CD4-positive, alpha-beta memory T cell (primary cell): ENCODE results near the gene ANKRD55. TPM values are rescaled to one million over a fixed set of nuclear protein-coding genes. Genes with fewer than 3 reads are reported as not detected.
"Not testable (repeated sequence)": the region's sequence is repeated elsewhere in the genome, so short reads cannot be mapped to it uniquely, and the experiment has no call there.

Source experiments
- CTCF ChIA-PET: fragments of 350-600 bp; sonication (Branson Sonifier 250); formaldehyde crosslinking; loops from one replicate; lab custom pipeline; 2021; ENCODE audit warnings: inconsistent platforms; ENCODE audit not compliant: partially characterized antibody; lab: Charles Lee
- POLR2A ChIA-PET: fragments of 350-600 bp; sonication (Branson Sonifier 250); formaldehyde crosslinking; loops from one replicate; lab custom pipeline; 2021; ENCODE audit not compliant: partially characterized antibody; lab: Charles Lee
- DNase-seq, 5 donors: peaks; one replicate each; pipeline versions ENCODE4 v3.0.0 to v3.0.0-alpha.2; 2020 to 2022; ENCODE audit warnings: mixed read lengths in 1 of 5
- H3K27ac ChIP-seq: one replicate; pipeline ENCODE4 v1.7.0; 2013; ENCODE audit warnings: low read depth, low read length
- H3K27me3 ChIP-seq: 2 replicates; pipeline ENCODE4 v1.7.0; 2013; ENCODE audit warnings: mild to moderate bottlenecking, low read length, moderate library complexity; ENCODE audit not compliant: insufficient read depth
- H3K36me3 ChIP-seq: 2 replicates; pipeline ENCODE4 v1.7.0; 2013; ENCODE audit warnings: mild to moderate bottlenecking, low read length, moderate library complexity; ENCODE audit not compliant: insufficient read depth
- H3K4me1 ChIP-seq: 2 replicates; pipeline ENCODE4 v1.7.0; 2013; ENCODE audit warnings: mild to moderate bottlenecking, low read length, moderate library complexity; ENCODE audit not compliant: insufficient read depth
- H3K4me3 ChIP-seq, 2 donors: one replicate each; pipeline ENCODE4 v1.7.0; 2013; ENCODE audit warnings: low read length in 2 of 2, mild to moderate bottlenecking in 1 of 2
- H3K9me3 ChIP-seq, 2 donors: one replicate each; pipeline ENCODE4 v1.7.0; 2013; ENCODE audit warnings: low read length in 2 of 2, control low read depth in 1 of 2; ENCODE audit not compliant: control insufficient read depth in 1 of 2
- H3K27ac Mint-ChIP-seq, 7 donors: one replicate each; pipeline ENCODE4 v1.8.0; 2020 to 2021; ENCODE audit warnings: mixed read lengths in 7 of 7, mild to moderate bottlenecking in 6 of 7, inconsistent platforms in 3 of 7, moderate library complexity in 3 of 7
- H3K27me3 Mint-ChIP-seq, 2 donors: one replicate each; pipeline ENCODE4 v1.8.0; 2020 to 2021; ENCODE audit warnings: mixed read lengths in 2 of 2
- H3K36me3 Mint-ChIP-seq, 2 donors: one replicate each; pipeline ENCODE4 v1.8.0; 2020 to 2021; ENCODE audit warnings: mixed read lengths in 2 of 2, inconsistent platforms in 1 of 2, mild to moderate bottlenecking in 1 of 2
- H3K4me1 Mint-ChIP-seq, 4 donors: one replicate each; pipeline ENCODE4 v1.8.0; 2020 to 2021; ENCODE audit warnings: mixed read lengths in 4 of 4, mild to moderate bottlenecking in 1 of 4
- H3K4me3 Mint-ChIP-seq, 8 donors: one replicate each; pipeline ENCODE4 v1.8.0; 2020 to 2021; ENCODE audit warnings: mixed read lengths in 8 of 8, mild to moderate bottlenecking in 7 of 8, moderate library complexity in 6 of 8, inconsistent platforms in 3 of 8
- H3K9me3 Mint-ChIP-seq, 8 donors: one replicate each; pipeline ENCODE4 v1.8.0; 2020 to 2021; ENCODE audit warnings: mixed read lengths in 8 of 8, mild to moderate bottlenecking in 5 of 8, inconsistent platforms in 3 of 8, moderate library complexity in 1 of 8
- intact Hi-C: fragments of 100-400 bp; cut with micrococcal nuclease; formaldehyde crosslinking; loops from one replicate; pipeline ENCODE4 v1.15.1; 2023
- polyA plus RNA-seq, 2 donors: library from polyadenylated mRNA; unstranded; fragments of 300-500 nt; fragmentation: Illumina TruSeq; gene quantifications; one replicate each; pipeline ENCODE4 v1.2.3, GENCODE V29; 2021
- total RNA-seq, 2 experiments: library from RNA; stranded (reverse); gene quantifications; one replicate each; pipeline ENCODE4 v1.2.3, GENCODE V29; 2021

The ANKRD55 gene
- total and polyA plus RNA-seq, 4 experiments from 2014 or later = 8.3 to 17.8 (median 12.3) TPM

- CTCF ChIA-PET = interaction anchor here (1.1 kb wide), 1 partner anchor 91 kb away, joined by 3 read pairs; no protein-coding TSS in a partner anchor
- peak overlapping the region in 4 of 7 donors; percentile 15 to 56 (median 36) for H3K27ac Mint-ChIP-seq
- H3K36me3 Mint-ChIP-seq = peaks cover 2 to 3% of the 10 kb centered on the region in 2 donors
- Histone ChIP-seq H3K4me1 (peaks cover 8% of the 10 kb centered on the region), H3K27ac (no peak overlapping the region), H3K9me3 (no peaks in the 10 kb centered on the region), H3K27me3 (no peaks in the 10 kb centered on the region), H3K36me3 (no peaks in the 10 kb centered on the region), H3K4me3 (no peak overlapping the region)
- H3K4me3 Mint-ChIP-seq = no peak overlapping the region
- no peaks in the 10 kb centered on the region for H3K27me3 Mint-ChIP-seq
- no peak for DNase-seq
- POLR2A ChIA-PET = interaction anchor here (0.6 kb wide), 2 partner anchors 8 to 60 kb away, joined by 3 read pairs; no protein-coding TSS in a partner anchor
- H3K4me1 Mint-ChIP-seq = peaks cover 6 to 16% (median 14%) of the 10 kb centered on the region in 4 donors
- H3K9me3 Mint-ChIP-seq = no peaks in the 10 kb centered on the region
- intact Hi-C loops = no loop called here
Measured at GRCh38 chr5:56110646-56111403, 122.3 kb downstream of the ANKRD55 start.

- H3K27ac ChIP-seq = no peak overlapping the region
- ChIA-PET POLR2A (interaction anchor here (0.7 to 1.3 kb wide), 3 partner anchors 14 to 113 kb away, joined by 3 read pairs; partner anchors contain the start of gene IL6ST), CTCF (no interaction called here)
- peak overlapping the region in 5 of 7 donors; percentile 7 to 71 (median 47) for H3K27ac Mint-ChIP-seq
- intact Hi-C loops = no loop called here
- H3K27me3 ChIP-seq = no peaks in the 10 kb centered on the region
- H3K9me3 Mint-ChIP-seq = no peaks in the 10 kb centered on the region
- H3K36me3 ChIP-seq = no peaks in the 10 kb centered on the region
- peaks cover 19 to 38% (median 34%) of the 10 kb centered on the region in 4 donors for H3K4me1 Mint-ChIP-seq
- peaks cover 2 to 3% of the 10 kb centered on the region in 2 donors for H3K36me3 Mint-ChIP-seq
- peaks cover 28% of the 10 kb centered on the region for H3K4me1 ChIP-seq
- no peak for DNase-seq
- H3K9me3 ChIP-seq = no peaks in the 10 kb centered on the region
- H3K27me3 Mint-ChIP-seq = no peaks in the 10 kb centered on the region
- peak overlapping the region in 1 of 8 donors; percentile 9 for H3K4me3 Mint-ChIP-seq
- H3K4me3 ChIP-seq = no peak overlapping the region
Measured at GRCh38 chr5:56108246-56108645, 124.9 kb downstream of the ANKRD55 start.

DNA sequence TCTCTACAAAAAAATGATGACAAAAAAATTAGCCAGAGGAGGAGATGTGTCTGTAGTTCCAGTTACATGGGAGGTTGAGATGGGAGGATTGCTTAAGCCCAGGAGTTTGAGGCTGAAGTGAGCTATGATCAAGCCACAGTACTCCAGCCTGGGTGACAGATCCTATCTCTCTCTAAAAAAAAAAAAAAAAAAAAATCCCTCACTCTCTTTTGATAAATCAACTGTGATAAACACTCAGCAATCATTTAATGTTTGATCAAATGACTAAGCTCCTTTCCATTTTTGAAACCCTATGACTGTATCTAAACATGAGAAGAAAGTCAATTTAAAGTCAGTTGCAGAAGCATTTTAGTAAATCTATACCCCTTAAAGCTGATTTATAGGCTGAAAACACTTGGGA lies 126.3 kb downstream of the ANKRD55 start:
- no peaks in the 10 kb centered on the region for H3K9me3 Mint-ChIP-seq
- peaks cover 25 to 51% (median 43%) of the 10 kb centered on the region in 4 donors for H3K4me1 Mint-ChIP-seq
- Histone ChIP-seq H3K36me3 (no peaks in the 10 kb centered on the region), H3K9me3 (no peaks in the 10 kb centered on the region), H3K4me1 (peaks cover 42% of the 10 kb centered on the region), H3K4me3 (no peak overlapping the region), H3K27ac (no peak overlapping the region), H3K27me3 (no peaks in the 10 kb centered on the region)
- no peaks in the 10 kb centered on the region for H3K27me3 Mint-ChIP-seq
- DNase-seq = no peak
- peak overlapping the region in 4 of 7 donors; percentile 7 to 77 (median 52) for H3K27ac Mint-ChIP-seq
- ChIA-PET CTCF (interaction anchor here (0.6 to 1.3 kb wide), 2 partner anchors 12 to 36 kb away, joined by 3 read pairs; no protein-coding TSS in a partner anchor), POLR2A (interaction anchor here (0.7 to 2.8 kb wide), 4 partner anchors 12 to 47 kb away, joined by 3 to 11 read pairs (median 6); no protein-coding TSS in a partner anchor)
- H3K4me3 Mint-ChIP-seq = peak overlapping the region in 1 of 8 donors; percentile 22
- peaks cover 2 to 3% of the 10 kb centered on the region in 2 donors for H3K36me3 Mint-ChIP-seq
- intact Hi-C loops = no loop called here

DNA sequence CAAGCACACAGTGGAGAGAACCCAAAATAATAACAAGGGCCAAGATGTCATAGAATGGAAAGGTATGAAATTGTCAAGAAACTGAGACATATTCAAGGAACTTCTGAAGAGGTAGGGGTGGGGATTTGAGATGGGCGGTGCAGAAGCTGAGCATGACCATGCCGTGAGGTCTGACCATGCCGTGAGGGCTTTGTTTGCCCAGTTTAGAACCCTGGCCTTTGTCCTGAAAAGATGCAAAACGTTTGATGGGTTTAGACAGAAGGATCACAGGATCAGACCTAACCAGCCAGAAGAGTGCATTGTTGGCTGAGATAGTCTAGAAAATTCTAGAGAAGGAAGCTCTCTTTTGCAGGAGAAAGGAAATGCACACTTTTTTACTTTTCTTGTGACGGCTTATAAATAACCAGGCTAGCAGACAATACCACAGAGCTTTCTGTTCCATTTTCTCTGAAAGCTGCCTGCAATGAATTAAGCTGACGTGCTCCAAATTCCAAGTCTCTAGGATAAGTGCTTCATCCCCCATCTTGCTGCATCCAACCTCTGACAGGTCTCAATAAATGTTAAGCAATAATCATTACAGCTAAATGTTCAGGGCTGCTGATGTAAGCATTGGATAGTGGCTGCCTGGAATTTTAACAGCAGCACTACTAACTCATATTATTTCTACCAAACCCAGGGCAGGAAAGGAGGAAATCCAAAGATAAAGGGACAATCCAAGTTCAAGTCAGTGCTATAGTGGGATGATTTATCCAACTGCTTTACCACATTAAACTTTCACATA lies 127.4 kb downstream of the ANKRD55 start:
- no peak overlapping the region for H3K4me3 ChIP-seq
- no peaks in the 10 kb centered on the region for H3K36me3 ChIP-seq
- Mint-ChIP-seq H3K9me3 (no peaks in the 10 kb centered on the region), H3K27ac (peak overlapping the region; percentile 37 to 92 (median 68)), H3K36me3 (peaks cover 0 to 3% of the 10 kb centered on the region in 2 donors), H3K4me3 (peak overlapping the region in 5 of 8 donors; percentile 9 to 63 (median 48)), H3K4me1 (peaks cover 31 to 59% (median 50%) of the 10 kb centered on the region in 4 donors), H3K27me3 (no peaks in the 10 kb centered on the region)
- no peaks in the 10 kb centered on the region for H3K9me3 ChIP-seq
- POLR2A ChIA-PET = interaction anchor here (0.8 to 2.8 kb wide), 8 partner anchors 11 to 115 kb away, joined by 3 to 11 read pairs (median 6); partner anchors contain the start of gene IL6ST
- CTCF ChIA-PET = interaction anchor here (0.8 to 3.8 kb wide), 3 partner anchors 11 to 34 kb away, joined by 4 to 12 read pairs (median 4); no protein-coding TSS in a partner anchor
- peaks cover 53% of the 10 kb centered on the region for H3K4me1 ChIP-seq
- intact Hi-C loops = no loop called here
- H3K27me3 ChIP-seq = no peaks in the 10 kb centered on the region
- DNase-seq = no peak
- H3K27ac ChIP-seq = no peak overlapping the region

DNA sequence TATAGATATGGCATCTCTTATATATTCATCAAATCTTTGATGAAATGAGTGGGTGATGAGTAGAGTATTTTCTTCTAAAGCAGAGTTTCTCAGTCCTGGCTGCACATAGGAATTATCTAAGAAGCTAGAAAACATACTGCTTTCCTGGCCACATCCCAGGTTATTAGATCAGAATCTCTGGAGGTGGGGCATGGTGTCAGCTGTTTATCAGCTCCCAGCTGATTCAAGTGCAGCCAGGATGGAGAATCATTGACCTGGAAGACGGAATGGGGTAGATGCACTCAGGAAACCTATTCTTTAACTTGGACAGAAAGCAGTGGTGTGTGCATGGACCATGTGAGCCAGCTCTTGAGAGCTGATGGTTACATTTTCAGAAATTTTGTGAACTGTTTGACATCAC lies 130.2 kb downstream of the ANKRD55 start:
- Mint-ChIP-seq H3K27ac (peak overlapping the region in 6 of 7 donors; percentile 30 to 79 (median 74)), H3K4me1 (peaks cover 51 to 83% (median 70%) of the 10 kb centered on the region in 4 donors), H3K27me3 (no peaks in the 10 kb centered on the region), H3K4me3 (peak overlapping the region in 3 of 8 donors; percentile 0 to 89 (median 74)), H3K36me3 (no peaks in the 10 kb centered on the region), H3K9me3 (no peaks in the 10 kb centered on the region)
- no peak for DNase-seq
- POLR2A ChIA-PET = interaction anchor here (0.6 to 4.6 kb wide), 13 partner anchors 8 to 114 kb away, joined by 3 to 32 read pairs (median 6); partner anchors contain the start of gene IL6ST
- H3K4me3 ChIP-seq = no peak overlapping the region
- H3K4me1 ChIP-seq = peaks cover 81% of the 10 kb centered on the region
- no peaks in the 10 kb centered on the region for H3K27me3 ChIP-seq
- no peak overlapping the region for H3K27ac ChIP-seq
- no peaks in the 10 kb centered on the region for H3K36me3 ChIP-seq
- CTCF ChIA-PET = interaction anchor here (0.8 to 3.8 kb wide), 9 partner anchors 9 to 166 kb away, joined by 3 to 12 read pairs (median 3); partner anchors contain the start of gene IL6ST
- intact Hi-C loops = loop anchor here (2.0 to 5.0 kb wide), 3 partner anchors 44 to 108 kb away; partner anchors contain the start of gene IL6ST
- H3K9me3 ChIP-seq = no peaks in the 10 kb centered on the region

- Mint-ChIP-seq H3K27ac (peak overlapping the region; percentile 38 to 94 (median 70)), H3K4me1 (peaks cover 51 to 85% (median 71%) of the 10 kb centered on the region in 4 donors), H3K4me3 (peak overlapping the region; percentile 67 to 89 (median 78))
- Histone ChIP-seq H3K4me1 (peaks cover 84% of the 10 kb centered on the region), H3K4me3 (peak overlapping the region in 1 of 2 donors; percentile 21)
- H3K36me3 ChIP-seq, H3K27me3 Mint-ChIP-seq, H3K9me3 ChIP-seq, H3K9me3 Mint-ChIP-seq, H3K27me3 ChIP-seq, H3K36me3 Mint-ChIP-seq, H3K27ac ChIP-seq: not testable (repeated sequence)
- peak; percentile 31 to 54 (median 42) for DNase-seq
- intact Hi-C loops = loop anchor here (2.0 to 5.0 kb wide), 3 partner anchors 45 to 107 kb away; partner anchors contain the start of gene IL6ST
- CTCF ChIA-PET = interaction anchor here (0.7 to 2.6 kb wide), 11 partner anchors 13 to 166 kb away, joined by 3 to 12 read pairs (median 3); partner anchors contain the start of gene IL6ST
- POLR2A ChIA-PET = interaction anchor here (0.6 to 4.6 kb wide), 14 partner anchors 7 to 113 kb away, joined by 3 to 32 read pairs (median 6); partner anchors contain the start of gene IL6ST
Measured at GRCh38 chr5:56102207-56102606, 130.9 kb downstream of the ANKRD55 start.
